Mesendoderm (in vitro differentiated cells): ENCODE data around the gene CLMP.
"Not testable (repeated sequence)": the region's sequence is repeated elsewhere in the genome, so short reads cannot be mapped to it uniquely, and the experiment has no call there.

Experiments
- DNase-seq: peaks from one replicate; pipeline ENCODE4 v3.0.0; 2013
- H2AK5ac ChIP-seq: 2 replicates; pipeline ENCODE4 v1.6.1; 2013; ENCODE audit warnings: low read length, inconsistent platforms
- H2BK120ac ChIP-seq: 2 replicates; pipeline ENCODE4 v1.6.1; 2013; ENCODE audit warnings: low read depth, mild to moderate bottlenecking, low read length, moderate library complexity, mixed read lengths
- H2BK15ac ChIP-seq: replicated peaks from 2 replicates; pipeline ENCODE4 v1.6.1; 2013; ENCODE audit warnings: low read depth, mild to moderate bottlenecking, moderate library complexity
- H2BK5ac ChIP-seq: 2 replicates; pipeline ENCODE4 v1.6.1; 2013; ENCODE audit warnings: low read length, inconsistent platforms
- H3K18ac ChIP-seq: 2 replicates; pipeline ENCODE4 v1.6.1; 2013; ENCODE audit warnings: mild to moderate bottlenecking, low read length, mixed read lengths
- H3K23ac ChIP-seq: one replicate; pipeline ENCODE4 v1.6.1; 2013; ENCODE audit warnings: low read length
- H3K27ac ChIP-seq: 2 replicates; pipeline ENCODE4 v1.5.1; 2013; ENCODE audit warnings: low read depth, mild to moderate bottlenecking, inconsistent platforms, low read length, moderate library complexity
- H3K27me3 ChIP-seq: 2 replicates; pipeline ENCODE4 v1.6.1; 2013; ENCODE audit warnings: low read length, control low read depth, mild to moderate bottlenecking, inconsistent platforms; ENCODE audit not compliant: insufficient read depth, poor library complexity
- H3K36me3 ChIP-seq: 2 replicates; pipeline ENCODE4 v1.6.1; 2013; ENCODE audit warnings: low read length, inconsistent platforms; ENCODE audit not compliant: control insufficient read depth, insufficient read depth
- H3K4ac ChIP-seq: one replicate; pipeline ENCODE4 v1.6.1; 2013; ENCODE audit warnings: low read depth, mild to moderate bottlenecking, low read length, moderate library complexity
- H3K4me1 ChIP-seq: 2 replicates; pipeline ENCODE4 v1.6.1; 2013; ENCODE audit warnings: low read depth, low read length, inconsistent platforms; ENCODE audit not compliant: control insufficient read depth
- H3K4me2 ChIP-seq: 2 replicates; pipeline ENCODE4 v1.6.1; 2013; ENCODE audit warnings: low read length
- H3K4me3 ChIP-seq: 2 replicates; pipeline ENCODE4 v1.5.1; 2013; ENCODE audit warnings: mild to moderate bottlenecking, low read length
- H3K56ac ChIP-seq: one replicate; pipeline ENCODE4 v1.6.1; 2013; ENCODE audit warnings: low read length
- H3K79me1 ChIP-seq: 2 replicates; pipeline ENCODE4 v1.6.1; 2013; ENCODE audit warnings: low read length, inconsistent platforms
- H3K79me2 ChIP-seq: 2 replicates; pipeline ENCODE4 v1.6.1; 2013; ENCODE audit warnings: mild to moderate bottlenecking, low read length; ENCODE audit not compliant: control insufficient read depth, insufficient read depth
- H3K9ac ChIP-seq: 2 replicates; pipeline ENCODE4 v1.6.1; 2013; ENCODE audit warnings: low read length, inconsistent platforms
- H4K5ac ChIP-seq: one replicate; pipeline ENCODE4 v1.6.1; 2013; ENCODE audit warnings: low read length
- H4K8ac ChIP-seq: one replicate; pipeline ENCODE4 v1.6.1; 2013; ENCODE audit warnings: low read depth, mild to moderate bottlenecking, control low read depth, low read length, moderate library complexity
- WGBS: extraction: QIAGEN DNeasy Blood & Tissue Kit; methylation state at CpG from one replicate; pipeline ENCODE4 v1.1.7; 2013; ENCODE audit warnings: low lambda C conversion rate, missing lambda C conversion rate; ENCODE audit not compliant: insufficient coverage; ENCODE audit errors: extremely low coverage; 5-methylcytosine and 5-hydroxymethylcytosine counted together

Gene CLMP

GRCh38 chr11:123152346-123152745 is 42.7 kb downstream of the CLMP start:
- H2BK120ac ChIP-seq, H3K18ac ChIP-seq, H3K36me3 ChIP-seq, H3K79me2 ChIP-seq, H2AK5ac ChIP-seq, H3K79me1 ChIP-seq, H3K56ac ChIP-seq, H3K27ac ChIP-seq, H3K23ac ChIP-seq, H4K5ac ChIP-seq, H4K8ac ChIP-seq, H3K4me3 ChIP-seq, H2BK15ac ChIP-seq, H3K27me3 ChIP-seq, DNase-seq, H3K9ac ChIP-seq, H3K4me1 ChIP-seq, H2BK5ac ChIP-seq, H3K4ac ChIP-seq, H3K4me2 ChIP-seq: not testable (repeated sequence)
- WGBS = no CpG with 5 or more reads among the region's 5 CpGs

DNA sequence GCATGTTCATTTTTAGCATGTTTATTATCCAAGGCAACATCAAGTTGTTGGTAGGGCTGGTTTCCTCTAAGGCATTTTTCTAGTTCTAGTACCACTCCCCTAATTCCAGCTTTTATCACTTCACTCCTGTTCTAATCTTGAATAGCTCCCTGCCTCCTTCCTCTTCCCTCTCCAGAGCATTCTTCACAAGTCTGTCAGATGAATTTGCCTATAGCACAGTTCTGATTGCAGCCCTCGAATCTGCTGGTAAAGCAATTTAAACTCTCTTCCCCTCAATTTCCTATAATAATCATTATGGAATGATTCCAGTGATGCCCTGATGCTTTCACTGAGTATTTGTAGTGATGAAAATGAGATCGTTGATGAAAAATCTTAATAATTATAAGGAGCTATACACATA is 43.3 kb downstream of the CLMP start:
- no peak overlapping the region for H3K56ac ChIP-seq
- no peak overlapping the region for H2AK5ac ChIP-seq
- H2BK120ac ChIP-seq = no peak overlapping the region
- no peak overlapping the region for H3K23ac ChIP-seq
- no peak overlapping the region for H3K4ac ChIP-seq
- H4K5ac ChIP-seq = no peak overlapping the region
- H2BK15ac ChIP-seq = no peak overlapping the region
- H2BK5ac ChIP-seq = no peak overlapping the region
- H3K18ac ChIP-seq = no peak overlapping the region
- WGBS = no CpG with 5 or more reads among the region's 2 CpGs
- no peak for DNase-seq
- no peaks in the 10 kb centered on the region for H3K4me1 ChIP-seq
- H3K9ac ChIP-seq = no peak overlapping the region
- H3K4me3 ChIP-seq = no peak overlapping the region
- no peak overlapping the region for H3K27ac ChIP-seq
- no peak overlapping the region for H3K4me2 ChIP-seq
- no peaks in the 10 kb centered on the region for H3K79me2 ChIP-seq
- H3K36me3 ChIP-seq = no peaks in the 10 kb centered on the region
- peaks cover 4% of the 10 kb centered on the region for H3K79me1 ChIP-seq
- no peak overlapping the region for H4K8ac ChIP-seq
- no peaks in the 10 kb centered on the region for H3K27me3 ChIP-seq

GRCh38 chr11:123151366-123151765 is 43.7 kb downstream of the CLMP start:
- H3K23ac ChIP-seq = no peak overlapping the region
- no peak overlapping the region for H2BK5ac ChIP-seq
- no peak overlapping the region for H4K8ac ChIP-seq
- H2BK15ac ChIP-seq = no peak overlapping the region
- no peak overlapping the region for H3K4me3 ChIP-seq
- peaks cover 4% of the 10 kb centered on the region for H3K79me1 ChIP-seq
- no peak overlapping the region for H2BK120ac ChIP-seq
- WGBS = no CpG with 5 or more reads among the region's 3 CpGs
- no peaks in the 10 kb centered on the region for H3K36me3 ChIP-seq
- H3K4me1 ChIP-seq = no peaks in the 10 kb centered on the region
- H3K4ac ChIP-seq = no peak overlapping the region
- no peaks in the 10 kb centered on the region for H3K27me3 ChIP-seq
- H3K4me2 ChIP-seq = no peak overlapping the region
- no peak overlapping the region for H2AK5ac ChIP-seq
- H3K79me2 ChIP-seq = no peaks in the 10 kb centered on the region
- H4K5ac ChIP-seq = no peak overlapping the region
- H3K18ac ChIP-seq = no peak overlapping the region
- H3K27ac ChIP-seq = no peak overlapping the region
- DNase-seq = no peak
- H3K9ac ChIP-seq = no peak overlapping the region
- H3K56ac ChIP-seq = no peak overlapping the region

DNA sequence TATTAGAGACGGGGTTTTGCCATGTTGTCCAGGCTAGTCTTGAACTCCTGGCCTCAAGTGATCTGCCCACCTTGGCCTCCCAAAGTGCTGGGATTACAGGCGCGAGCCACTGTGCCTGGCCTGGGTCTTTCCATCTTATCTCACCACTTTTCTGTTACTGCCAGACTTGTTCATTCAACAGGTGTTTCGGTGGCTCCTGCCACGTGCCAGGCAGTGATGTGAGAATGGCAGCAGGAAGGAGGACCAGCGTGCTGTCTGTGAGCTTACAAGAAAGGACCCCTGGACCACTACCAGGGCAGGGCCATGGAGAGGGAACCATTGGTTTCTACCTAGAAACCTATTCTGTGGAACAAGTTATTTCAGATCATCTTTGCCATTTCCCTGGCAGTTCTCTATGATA is 44.2 kb downstream of the CLMP start:
- DNase-seq = no peak
- Histone ChIP-seq H3K4me2 (no peak overlapping the region), H3K4me3 (no peak overlapping the region), H3K79me2 (no peaks in the 10 kb centered on the region), H3K56ac (no peak overlapping the region), H3K27me3 (no peaks in the 10 kb centered on the region), H3K9ac (no peak overlapping the region), H2BK120ac (no peak overlapping the region), H3K18ac (no peak overlapping the region), H3K23ac (no peak overlapping the region), H3K4me1 (no peaks in the 10 kb centered on the region), H3K36me3 (no peaks in the 10 kb centered on the region), H3K4ac (no peak overlapping the region), H2AK5ac (no peak overlapping the region), H2BK15ac (no peak overlapping the region), H4K5ac (no peak overlapping the region), H3K27ac (no peak overlapping the region), H4K8ac (no peak overlapping the region), H2BK5ac (no peak overlapping the region), H3K79me1 (peaks cover 4% of the 10 kb centered on the region)
- no CpG with 5 or more reads among the region's 6 CpGs for WGBS

GRCh38 chr11:123148965-123149364 is 46.1 kb downstream of the CLMP start:
- Histone ChIP-seq H4K8ac (no peak overlapping the region), H3K4me1 (peaks cover 3% of the 10 kb centered on the region), H3K79me1 (peaks cover 2% of the 10 kb centered on the region), H4K5ac (no peak overlapping the region), H3K4me2 (no peak overlapping the region), H2AK5ac (no peak overlapping the region), H2BK5ac (no peak overlapping the region), H2BK15ac (no peak overlapping the region), H3K4me3 (no peak overlapping the region), H3K4ac (no peak overlapping the region), H3K79me2 (no peaks in the 10 kb centered on the region), H3K18ac (no peak overlapping the region), H3K23ac (no peak overlapping the region), H2BK120ac (no peak overlapping the region), H3K27me3 (no peaks in the 10 kb centered on the region), H3K36me3 (no peaks in the 10 kb centered on the region), H3K27ac (no peak overlapping the region), H3K56ac (no peak overlapping the region), H3K9ac (no peak overlapping the region)
- DNase-seq = no peak
- WGBS = no CpG with 5 or more reads among the region's 4 CpGs

DNA sequence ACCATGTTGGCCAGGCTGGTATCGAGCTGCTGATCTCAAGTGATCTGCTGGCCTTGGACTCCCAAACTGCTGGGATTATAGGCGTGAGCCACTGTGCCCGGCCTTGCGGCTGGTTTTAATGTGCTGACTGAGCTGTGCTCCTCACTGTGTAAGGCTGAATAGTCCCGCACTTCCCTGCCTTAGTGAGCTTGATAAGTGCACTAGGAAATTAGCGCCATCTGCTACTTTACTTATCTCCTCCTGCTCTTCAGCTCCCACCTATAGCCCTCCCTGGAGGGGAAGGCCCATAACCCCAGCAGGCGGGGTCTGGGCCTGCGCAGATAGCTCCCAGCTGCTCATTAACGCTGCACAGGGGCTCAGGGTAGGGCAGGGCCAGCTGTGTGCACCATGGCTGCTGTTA is 49.4 kb downstream of the CLMP start:
- Histone ChIP-seq H2BK120ac (no peak overlapping the region), H3K79me2 (no peaks in the 10 kb centered on the region), H3K4me2 (no peak overlapping the region), H3K56ac (no peak overlapping the region), H2AK5ac (no peak overlapping the region), H3K18ac (no peak overlapping the region), H3K27me3 (no peaks in the 10 kb centered on the region), H2BK15ac (no peak overlapping the region), H3K9ac (no peak overlapping the region), H3K27ac (no peak overlapping the region), H3K4ac (no peak overlapping the region), H4K5ac (no peak overlapping the region), H3K4me1 (peaks cover 5% of the 10 kb centered on the region), H3K36me3 (no peaks in the 10 kb centered on the region), H3K23ac (no peak overlapping the region), H2BK5ac (no peak overlapping the region), H3K4me3 (no peak overlapping the region), H4K8ac (no peak overlapping the region), H3K79me1 (peaks cover 4% of the 10 kb centered on the region)
- WGBS = no CpG with 5 or more reads among the region's 9 CpGs
- peak; percentile 71 for DNase-seq
